Mucosa of descending colon (tissue), 3 donors: ENCODE results near the gene ATP6V0A4. TPM values are rescaled to one million over a fixed set of nuclear protein-coding genes. Genes with fewer than 3 reads are reported as not detected.
A peak's percentile ranks its signal among the peaks of the same experiment; 100 is the strongest.

Experiments used
- ATAC-seq: fragments of 200-7000 bp; cut with Tn5 transposase; one replicate; pipeline ENCODE4 v1.9.1; 2020; ENCODE audit warnings: mild to moderate bottlenecking, moderate library complexity
- DNase-seq, 3 donors: peaks; one replicate each; pipeline ENCODE4 v3.0.0-alpha.2; 2020
- H3K36me3 ChIP-seq: fragments of 200-600 bp; one replicate; pipeline ENCODE4 v1.8.0; 2021; ENCODE audit warnings: low read depth, mild to moderate bottlenecking
- H3K4me1 ChIP-seq: fragments of 200-600 bp; one replicate; pipeline ENCODE4 v1.8.0; 2021; ENCODE audit warnings: low read depth, mild to moderate bottlenecking
- H3K4me3 ChIP-seq: fragments of 200-600 bp; one replicate; pipeline ENCODE4 v1.8.0; 2021; ENCODE audit warnings: mild to moderate bottlenecking
- H3K9me3 ChIP-seq: fragments of 200-600 bp; one replicate; pipeline ENCODE4 v1.8.0; 2021; ENCODE audit warnings: mild to moderate bottlenecking
- CTCF ChIP-seq: fragments of 200-600 bp; IDR thresholded peaks from one replicate; pipeline ENCODE4 v1.8.0; 2022; ENCODE audit warnings: antibody characterized with exemption, mild to moderate bottlenecking
- intact Hi-C, 2 donors: fragments of 100-400 bp; cut with DNase I in 1 of 2; cut with micrococcal nuclease in 1 of 2; formaldehyde crosslinking; loops; one replicate each; pipeline versions ENCODE4 v1.11.0 to v1.11.1; 2022; cut with DNase I, micrococcal nuclease
- total RNA-seq, 3 donors: library from RNA; stranded (reverse); fragmentation: NEBNext Ultra II Directional in 2 of 3; extraction: Animal tissue kit (Norgen Biotek cat#: 25700) in 2 of 3; gene quantifications; one replicate each; pipeline versions ENCODE4 v1.2.1 to v1.2.4, GENCODE V29; 2021 to 2023
- donor health status: DM: no; HTN: no; CAD: no; lungs with moderate emphysema.
- donor health status: DM: no; HTN: no; CAD: no.
- donor health status: DM: no; HTN: yes; CAD: no.

ATP6V0A4 gene
- total RNA-seq, 3 donors from 2014 or later, result not detected

GRCh38 chr7:138665249-138665648 is 132.7 kb downstream of the ATP6V0A4 start:
- intact Hi-C loops, result no loop called here
- ATAC-seq (peak; percentile 78), DNase-seq (peak in 1 of 3 donors; percentile 27)
- H3K9me3 ChIP-seq, result no peaks in the 10 kb centered on the region
- no peak overlapping the region for H3K4me3 ChIP-seq
- TF ChIP-seq CTCF, result no peak
- H3K4me1 ChIP-seq, result peaks cover 8% of the 10 kb centered on the region
- H3K36me3 ChIP-seq, result no peaks in the 10 kb centered on the region

- no peak for TF ChIP-seq CTCF
These were observed 134.0 kb downstream of the ATP6V0A4 start for GRCh38 chr7:138663725-138664710.

GRCh38 chr7:138662991-138663320 is 135.0 kb downstream of the ATP6V0A4 start:
- intact Hi-C loops, result no loop called here
- ATAC-seq (no peak), DNase-seq (no peak)
- H3K9me3 ChIP-seq, result no peaks in the 10 kb centered on the region
- TF ChIP-seq CTCF, result no peak
- no peak overlapping the region for H3K4me3 ChIP-seq
- H3K4me1 ChIP-seq, result no peaks in the 10 kb centered on the region
- H3K36me3 ChIP-seq, result no peaks in the 10 kb centered on the region

More at GRCh38 chr7:138663725-138664710, 134.0 kb downstream of the ATP6V0A4 start:
- H3K9me3 ChIP-seq, result no peaks in the 10 kb centered on the region
- intact Hi-C loops, result no loop called here
- ATAC-seq (peak; percentile 52), DNase-seq (peak; percentile 35 to 66 (median 52))
- H3K36me3 ChIP-seq, result no peaks in the 10 kb centered on the region
- H3K4me1 ChIP-seq, result no peaks in the 10 kb centered on the region
- no peak overlapping the region for H3K4me3 ChIP-seq

GRCh38 chr7:138662076-138662990 is 135.7 kb downstream of the ATP6V0A4 start:
- TF ChIP-seq CTCF, result no peak

GRCh38 chr7:138661069-138661635 is 136.8 kb downstream of the ATP6V0A4 start:
- no peak for TF ChIP-seq CTCF
- Histone ChIP-seq H3K4me3 (no peak overlapping the region), H3K9me3 (no peaks in the 10 kb centered on the region), H3K4me1 (no peaks in the 10 kb centered on the region), H3K36me3 (no peaks in the 10 kb centered on the region)
- no peak for ATAC-seq
- no peak for DNase-seq
- intact Hi-C loops, result no loop called here

More at GRCh38 chr7:138662076-138662990, 135.7 kb downstream of the ATP6V0A4 start:
- DNase-seq (no peak), ATAC-seq (no peak)
- intact Hi-C loops, result no loop called here
- Histone ChIP-seq H3K4me3 (no peak overlapping the region), H3K9me3 (no peaks in the 10 kb centered on the region), H3K4me1 (no peaks in the 10 kb centered on the region), H3K36me3 (no peaks in the 10 kb centered on the region)
